Activated T-helper 17 cell treated with anti-CD3 and anti-CD28 coated beads, Interleukin-2, amount 50 U/mL, for 72 hours (primary cell): ENCODE data around the gene GCLC. TPM values are rescaled to one million over a fixed set of nuclear protein-coding genes. Genes with fewer than 3 reads are reported as not detected.

Experiments
- ATAC-seq: fragments of 150-1000 bp; cut with Tn5 transposase; replicated peaks from 2 replicates; pipeline ENCODE4 v1.10.0; 2021; ENCODE audit warnings: mild to moderate bottlenecking, moderate library complexity
- H3K27ac Mint-ChIP-seq: one replicate; pipeline ENCODE4 v1.8.0; 2022; ENCODE audit warnings: mixed read lengths
- H3K27me3 Mint-ChIP-seq: one replicate; pipeline ENCODE4 v1.8.0; 2022; ENCODE audit warnings: mixed read lengths
- H3K36me3 Mint-ChIP-seq: one replicate; pipeline ENCODE4 v1.8.0; 2022; ENCODE audit warnings: low read depth, mild to moderate bottlenecking, mixed read lengths
- H3K4me1 Mint-ChIP-seq: one replicate; pipeline ENCODE4 v1.8.0; 2022; ENCODE audit warnings: mixed read lengths
- H3K4me3 Mint-ChIP-seq: one replicate; pipeline ENCODE4 v1.8.0; 2022; ENCODE audit warnings: mild to moderate bottlenecking, mixed read lengths
- H3K9me3 Mint-ChIP-seq: one replicate; pipeline ENCODE4 v1.8.0; 2022; ENCODE audit warnings: mixed read lengths
- total RNA-seq, 2 donors: library from RNA; stranded (reverse); gene quantifications; one replicate each; pipeline ENCODE4 v1.2.3, GENCODE V29; 2022

Gene GCLC
- 10 to 100 TPM; 36.1 to 48.2 TPM for total RNA-seq

GRCh38 chr6:53544470-53545308, at the start of gene GCLC:
Gene GCLC, minus strand, starts transcription at chr6:53545101. Its CDS starts 456 bp downstream, at chr6:53544645.
- H3K4me1 Mint-ChIP-seq: peaks cover 38% of the 10 kb centered on the region
- H3K27me3 Mint-ChIP-seq: no peaks in the 10 kb centered on the region
- peak; percentile 56 for ATAC-seq
- H3K27ac Mint-ChIP-seq: peak within 1 kb of the TSS; percentile 87
- no peaks in the 10 kb centered on the region for H3K9me3 Mint-ChIP-seq
- peaks cover 41% of the 10 kb centered on the region for H3K36me3 Mint-ChIP-seq
- H3K4me3 Mint-ChIP-seq: peak within 1 kb of the TSS; percentile 87

- Mint-ChIP-seq H3K4me1 (peaks cover 5% of the 10 kb centered on the region), H3K36me3 (no peaks in the 10 kb centered on the region), H3K27me3 (peaks cover 4% of the 10 kb centered on the region), H3K9me3 (no peaks in the 10 kb centered on the region), H3K27ac (no peak overlapping the region), H3K4me3 (no peak overlapping the region)
- ATAC-seq: no peak
Observed at GRCh38 chr6:53594596-53594995, 49.7 kb upstream of the GCLC start.

GRCh38 chr6:53593001-53593488, 48.1 kb upstream of the GCLC start:
- peak; percentile 65 for ATAC-seq
- no peaks in the 10 kb centered on the region for H3K9me3 Mint-ChIP-seq
- H3K4me1 Mint-ChIP-seq: peaks cover 5% of the 10 kb centered on the region
- peak overlapping the region; percentile 9 for H3K27ac Mint-ChIP-seq
- H3K27me3 Mint-ChIP-seq: peaks cover 7% of the 10 kb centered on the region
- peak overlapping the region; percentile 18 for H3K4me3 Mint-ChIP-seq
- H3K36me3 Mint-ChIP-seq: no peaks in the 10 kb centered on the region

- Mint-ChIP-seq H3K4me3 (peak overlapping the region; percentile 25), H3K9me3 (no peaks in the 10 kb centered on the region), H3K27me3 (peaks cover 7% of the 10 kb centered on the region), H3K36me3 (no peaks in the 10 kb centered on the region), H3K27ac (peak overlapping the region; percentile 28), H3K4me1 (peaks cover 5% of the 10 kb centered on the region)
- ATAC-seq: peak; percentile 88
Observed at GRCh38 chr6:53591873-53592272, 47.0 kb upstream of the GCLC start.

GRCh38 chr6:53588816-53589509, 44.1 kb upstream of the GCLC start:
- H3K36me3 Mint-ChIP-seq: no peaks in the 10 kb centered on the region
- no peak overlapping the region for H3K27ac Mint-ChIP-seq
- H3K27me3 Mint-ChIP-seq: peaks cover 7% of the 10 kb centered on the region
- H3K9me3 Mint-ChIP-seq: no peaks in the 10 kb centered on the region
- peaks cover 13% of the 10 kb centered on the region for H3K4me1 Mint-ChIP-seq
- no peak overlapping the region for H3K4me3 Mint-ChIP-seq
- ATAC-seq: no peak

GRCh38 chr6:53587291-53587690, 42.4 kb upstream of the GCLC start:
- Mint-ChIP-seq H3K27ac (no peak overlapping the region), H3K36me3 (no peaks in the 10 kb centered on the region), H3K4me1 (peaks cover 13% of the 10 kb centered on the region), H3K4me3 (no peak overlapping the region), H3K27me3 (peaks cover 7% of the 10 kb centered on the region), H3K9me3 (no peaks in the 10 kb centered on the region)
- ATAC-seq: no peak

- ATAC-seq: no peak
- peaks cover 8% of the 10 kb centered on the region for H3K4me1 Mint-ChIP-seq
- H3K27me3 Mint-ChIP-seq: peaks cover 3% of the 10 kb centered on the region
- H3K9me3 Mint-ChIP-seq: no peaks in the 10 kb centered on the region
- H3K36me3 Mint-ChIP-seq: no peaks in the 10 kb centered on the region
- peak overlapping the region; percentile 1 for H3K27ac Mint-ChIP-seq
- peak overlapping the region; percentile 4 for H3K4me3 Mint-ChIP-seq
Observed at GRCh38 chr6:53585208-53585900, 40.5 kb upstream of the GCLC start.

- ATAC-seq: no peak
- Mint-ChIP-seq H3K27me3 (peaks cover 3% of the 10 kb centered on the region), H3K9me3 (no peaks in the 10 kb centered on the region), H3K36me3 (no peaks in the 10 kb centered on the region), H3K4me1 (peaks cover 8% of the 10 kb centered on the region), H3K27ac (no peak overlapping the region), H3K4me3 (no peak overlapping the region)
Observed at GRCh38 chr6:53584726-53585125, 39.8 kb upstream of the GCLC start.

GRCh38 chr6:53583451-53583850, 38.5 kb upstream of the GCLC start:
- Mint-ChIP-seq H3K27me3 (no peaks in the 10 kb centered on the region), H3K9me3 (no peaks in the 10 kb centered on the region), H3K4me3 (no peak overlapping the region), H3K27ac (no peak overlapping the region), H3K36me3 (no peaks in the 10 kb centered on the region), H3K4me1 (peaks cover 8% of the 10 kb centered on the region)
- ATAC-seq: no peak

- Mint-ChIP-seq H3K36me3 (no peaks in the 10 kb centered on the region), H3K9me3 (no peaks in the 10 kb centered on the region)
- no peak for ATAC-seq
Observed at GRCh38 chr6:53582963-53583362, 38.1 kb upstream of the GCLC start.

GRCh38 chr6:53581856-53582255, 37.0 kb upstream of the GCLC start:
- peak overlapping the region; percentile 68 for H3K27ac Mint-ChIP-seq
- no peaks in the 10 kb centered on the region for H3K27me3 Mint-ChIP-seq
- H3K4me3 Mint-ChIP-seq: peak overlapping the region; percentile 30
- no peaks in the 10 kb centered on the region for H3K9me3 Mint-ChIP-seq
- H3K4me1 Mint-ChIP-seq: peaks cover 8% of the 10 kb centered on the region
- ATAC-seq: no peak
- H3K36me3 Mint-ChIP-seq: no peaks in the 10 kb centered on the region

More at GRCh38 chr6:53582963-53583362, 38.1 kb upstream of the GCLC start:
- Mint-ChIP-seq H3K4me3 (no peak overlapping the region), H3K4me1 (peaks cover 8% of the 10 kb centered on the region), H3K27me3 (no peaks in the 10 kb centered on the region), H3K27ac (no peak overlapping the region)

- Mint-ChIP-seq H3K27ac (peak overlapping the region; percentile 68), H3K36me3 (no peaks in the 10 kb centered on the region), H3K4me1 (peaks cover 8% of the 10 kb centered on the region), H3K27me3 (no peaks in the 10 kb centered on the region), H3K9me3 (no peaks in the 10 kb centered on the region), H3K4me3 (peak overlapping the region; percentile 30)
- ATAC-seq: peak; percentile 42
Observed at GRCh38 chr6:53581173-53581773, 36.4 kb upstream of the GCLC start.

- H3K9me3 Mint-ChIP-seq: no peaks in the 10 kb centered on the region
- H3K27ac Mint-ChIP-seq: peak overlapping the region; percentile 68
Observed at GRCh38 chr6:53579338-53579737, 34.4 kb upstream of the GCLC start.

GRCh38 chr6:53578371-53578770, 33.5 kb upstream of the GCLC start:
- ATAC-seq: no peak
- Mint-ChIP-seq H3K27me3 (no peaks in the 10 kb centered on the region), H3K27ac (no peak overlapping the region), H3K4me3 (no peak overlapping the region), H3K4me1 (no peaks in the 10 kb centered on the region), H3K36me3 (no peaks in the 10 kb centered on the region), H3K9me3 (no peaks in the 10 kb centered on the region)

More at GRCh38 chr6:53579338-53579737, 34.4 kb upstream of the GCLC start:
- Mint-ChIP-seq H3K4me1 (no peaks in the 10 kb centered on the region), H3K4me3 (peak overlapping the region; percentile 30), H3K36me3 (no peaks in the 10 kb centered on the region), H3K27me3 (no peaks in the 10 kb centered on the region)
- peak; percentile 91 for ATAC-seq
